ENCODE data around the gene GIPC2. TPM values are rescaled to one million over a fixed set of nuclear protein-coding genes. Genes with fewer than 3 reads are reported as not detected.

The GIPC2 gene
- polyA plus RNA-seq, 2 of the 4 experiments (the other 2 are of a cell fraction): 0.06 TPM; not detected in 1

GRCh38 chr1:78073441-78073840 lies 27.7 kb downstream of the GIPC2 start (continued):
- no peak for TF ChIP-seq HOXB13 (CRISPR knock-in tag; IDR thresholded peaks at IDR 0.05; ENCODE audit: low read depth)

- DNase-seq (ENCODE audit: low read depth in 1 of 2, low spot score in 1 of 2): no peak
- ChIA-PET POLR2A (no interaction called here), CTCF (no interaction called here)
- no peak for FAIRE-seq
- H3K27ac ChIP-seq: no peak overlapping the region
- H3K9me3 ChIP-seq: no peaks in the 10 kb centered on the region
- 79% methylated on average over 3 of the region's 3 CpGs for WGBS (ENCODE audit: missing lambda C conversion rate)
- no peak overlapping the region for H3K4me3 ChIP-seq
- TF ChIP-seq POLR2A (IDR thresholded peaks at IDR 0.05; ENCODE audit: low read length) (no peak), POLR2AphosphoS2 (conservative IDR thresholded peaks at IDR 0.05; ENCODE audit: low read length) (no peak)
- H3K4me1 ChIP-seq: peaks cover 21% of the 10 kb centered on the region; the same call in 2 of the 3 replicates
- ATAC-seq: no peak
- no peak overlapping the region for H3K4me2 ChIP-seq
These were observed 29.9 kb downstream of the GIPC2 start for GRCh38 chr1:78075621-78076020.

DNA sequence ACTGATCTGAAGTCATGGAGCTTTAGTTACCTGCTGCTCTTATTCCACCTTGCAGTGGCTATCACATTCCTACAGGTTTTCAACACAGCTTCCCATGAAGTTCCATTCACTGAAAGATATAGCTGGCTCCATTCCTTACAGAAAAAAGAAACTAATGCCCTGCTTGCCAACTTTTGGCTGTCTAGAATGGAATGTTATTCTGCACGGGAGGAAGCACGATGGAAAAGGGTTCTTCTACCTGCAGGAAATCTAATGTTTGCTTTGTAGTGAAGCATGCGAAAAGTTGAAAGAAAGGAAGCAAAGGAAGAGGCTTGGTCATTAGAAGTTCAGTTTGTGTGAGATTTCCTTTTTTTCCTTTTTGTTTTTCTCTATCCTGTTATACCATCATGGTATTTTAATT lies 32.6 kb downstream of the GIPC2 start:
- POLR2A ChIA-PET: no interaction called here
- no peak for DNase-seq (ENCODE audit: low read depth in 1 of 2, low spot score in 1 of 2)
- no peak overlapping the region for H3K27ac ChIP-seq
- H3K9me3 ChIP-seq: no peaks in the 10 kb centered on the region
- no peak overlapping the region for H3K4me3 ChIP-seq
- H3K4me2 ChIP-seq: no peak overlapping the region
- 67% methylated on average over 3 of the region's 3 CpGs for WGBS (ENCODE audit: missing lambda C conversion rate)
- peaks cover 12% of the 10 kb centered on the region; the same call in 2 of the 3 replicates for H3K4me1 ChIP-seq
- ATAC-seq: no peak
- CTCF ChIA-PET: interaction anchor here (0.7 to 2.5 kb wide), 3 partner anchors 13 to 494 kb away, joined by 3 to 5 read pairs (median 3); partner anchors contain the start of gene DNAJB4
- no peak for FAIRE-seq
- TF ChIP-seq HOXA7 (CRISPR knock-in tag; IDR thresholded peaks at IDR 0.05) (no peak), NR3C1 (IDR thresholded peaks at IDR 0.05) (no peak), TFCP2L1 (CRISPR knock-in tag; IDR thresholded peaks at IDR 0.05) (no peak), CHD4 (IDR thresholded peaks at IDR 0.05; ENCODE audit: borderline replicate concordance) (no peak), FOSB (CRISPR knock-in tag; IDR thresholded peaks at IDR 0.05) (no peak), KDM1A (IDR thresholded peaks at IDR 0.05; ENCODE audit: low read depth) (no peak), USF2 (IDR thresholded peaks at IDR 0.05) (no peak), BHLHE40 (IDR thresholded peaks at IDR 0.05; ENCODE audit: low read depth, low read length) (no peak), CEBPB (IDR thresholded peaks at IDR 0.05) (no peak), EHF (CRISPR knock-in tag; IDR thresholded peaks at IDR 0.05) (no peak), MAZ (IDR thresholded peaks at IDR 0.05; ENCODE audit: borderline replicate concordance, low read depth, low read length) (no peak), SMC3 (IDR thresholded peaks at IDR 0.05) (no peak), RAD21 (conservative IDR thresholded peaks at IDR 0.05 in 1 of 2, IDR thresholded peaks at IDR 0.05 in 1 of 2) (no peak), ZFP36 (IDR thresholded peaks at IDR 0.05; ENCODE audit: borderline replicate concordance, partially characterized antibody) (no peak), ZSCAN20 (CRISPR knock-in tag; IDR thresholded peaks at IDR 0.05) (no peak), HDAC2 (IDR thresholded peaks at IDR 0.05) (no peak)
- TF ChIP-seq, protein P1, sequence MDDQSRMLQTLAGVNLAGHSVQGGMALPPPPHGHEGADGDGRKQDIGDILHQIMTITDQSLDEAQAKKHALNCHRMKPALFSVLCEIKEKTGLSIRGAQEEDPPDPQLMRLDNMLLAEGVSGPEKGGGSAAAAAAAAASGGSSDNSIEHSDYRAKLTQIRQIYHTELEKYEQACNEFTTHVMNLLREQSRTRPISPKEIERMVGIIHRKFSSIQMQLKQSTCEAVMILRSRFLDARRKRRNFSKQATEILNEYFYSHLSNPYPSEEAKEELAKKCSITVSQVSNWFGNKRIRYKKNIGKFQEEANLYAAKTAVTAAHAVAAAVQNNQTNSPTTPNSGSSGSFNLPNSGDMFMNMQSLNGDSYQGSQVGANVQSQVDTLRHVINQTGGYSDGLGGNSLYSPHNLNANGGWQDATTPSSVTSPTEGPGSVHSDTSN (IDR thresholded peaks at IDR 0.05): no peak
- TF ChIP-seq, protein P2, sequence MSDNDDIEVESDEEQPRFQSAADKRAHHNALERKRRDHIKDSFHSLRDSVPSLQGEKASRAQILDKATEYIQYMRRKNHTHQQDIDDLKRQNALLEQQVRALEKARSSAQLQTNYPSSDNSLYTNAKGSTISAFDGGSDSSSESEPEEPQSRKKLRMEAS (IDR thresholded peaks at IDR 0.05): no peak
- TF ChIP-seq, protein P3, sequence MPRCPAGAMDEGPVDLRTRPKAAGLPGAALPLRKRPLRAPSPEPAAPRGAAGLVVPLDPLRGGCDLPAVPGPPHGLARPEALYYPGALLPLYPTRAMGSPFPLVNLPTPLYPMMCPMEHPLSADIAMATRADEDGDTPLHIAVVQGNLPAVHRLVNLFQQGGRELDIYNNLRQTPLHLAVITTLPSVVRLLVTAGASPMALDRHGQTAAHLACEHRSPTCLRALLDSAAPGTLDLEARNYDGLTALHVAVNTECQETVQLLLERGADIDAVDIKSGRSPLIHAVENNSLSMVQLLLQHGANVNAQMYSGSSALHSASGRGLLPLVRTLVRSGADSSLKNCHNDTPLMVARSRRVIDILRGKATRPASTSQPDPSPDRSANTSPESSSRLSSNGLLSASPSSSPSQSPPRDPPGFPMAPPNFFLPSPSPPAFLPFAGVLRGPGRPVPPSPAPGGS (IDR thresholded peaks at IDR 0.05): no peak
- TF ChIP-seq, protein P4, sequence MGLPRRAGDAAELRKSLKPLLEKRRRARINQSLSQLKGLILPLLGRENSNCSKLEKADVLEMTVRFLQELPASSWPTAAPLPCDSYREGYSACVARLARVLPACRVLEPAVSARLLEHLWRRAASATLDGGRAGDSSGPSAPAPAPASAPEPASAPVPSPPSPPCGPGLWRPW (IDR thresholded peaks at IDR 0.05): no peak
